Calu3 (cell line): ENCODE results near the gene GSDME. TPM values are rescaled to one million over a fixed set of nuclear protein-coding genes. Genes with fewer than 3 reads are reported as not detected.
"Not testable (repeated sequence)": the region's sequence is repeated elsewhere in the genome, so short reads cannot be mapped to it uniquely, and the experiment has no call there.

Experiments
- BruUV-seq: library from RNA; stranded (reverse); fragments of 400-500 nt; replicated peaks from 2 replicates; lab custom pipeline; 2021; lab: Mats Ljungman, UMichigan
- CTCF ChIA-PET: fragments of 300-600 bp; sonication (Branson Sonifier 250); formaldehyde crosslinking; loops from one replicate; lab custom pipeline; 2022; ENCODE audit warnings: antibody characterized with exemption; lab: Charles Lee
- DNase-seq: peaks from one replicate; pipeline ENCODE4 v3.0.0; 2022
- H3K27ac Mint-ChIP-seq: one replicate; pipeline ENCODE4 v1.8.0; 2022; ENCODE audit warnings: mixed read lengths; ENCODE audit not compliant: unreplicated experiment
- H3K27me3 Mint-ChIP-seq: one replicate; pipeline ENCODE4 v1.8.0; 2022; ENCODE audit warnings: mixed read lengths; ENCODE audit not compliant: unreplicated experiment
- H3K36me3 Mint-ChIP-seq: one replicate; pipeline ENCODE4 v1.8.0; 2022; ENCODE audit warnings: mild to moderate bottlenecking, moderate library complexity, mixed read lengths; ENCODE audit not compliant: insufficient read depth, unreplicated experiment
- H3K4me1 Mint-ChIP-seq: one replicate; pipeline ENCODE4 v1.8.0; 2022; ENCODE audit warnings: mild to moderate bottlenecking, low read depth, mixed read lengths; ENCODE audit not compliant: unreplicated experiment
- H3K4me3 Mint-ChIP-seq: one replicate; pipeline ENCODE4 v1.8.0; 2022; ENCODE audit warnings: mild to moderate bottlenecking, low read depth, moderate library complexity, mixed read lengths; ENCODE audit not compliant: unreplicated experiment
- H3K9me3 Mint-ChIP-seq: one replicate; pipeline ENCODE4 v1.8.0; 2022; ENCODE audit warnings: low read depth, mixed read lengths; ENCODE audit not compliant: unreplicated experiment
- CTCF ChIP-seq: fragments of 200-600 bp; IDR thresholded peaks from one replicate; pipeline ENCODE4 v1.8.0; 2022; ENCODE audit warnings: antibody characterized with exemption; ENCODE audit not compliant: unreplicated experiment
- intact Hi-C: fragments of 100-400 bp; cut with micrococcal nuclease; formaldehyde crosslinking; loops from one replicate; pipeline ENCODE4 v1.10.0; 2022; ENCODE audit not compliant: unreplicated experiment
- total RNA-seq: library from RNA; stranded (reverse); gene quantifications from 2 replicates; pipeline ENCODE4 v1.2.3, GENCODE V29; 2022

GSDME gene
- total RNA-seq, 1 experiment from 2014 or later = 9.4 TPM

GRCh38 chr7:24795407-24795767 is 38.1 kb upstream of the GSDME start:
- H3K36me3 Mint-ChIP-seq = peaks cover 20% of the 10 kb centered on the region
- H3K4me3 Mint-ChIP-seq = no peak overlapping the region
- H3K9me3 Mint-ChIP-seq = peaks cover 2% of the 10 kb centered on the region
- H3K4me1 Mint-ChIP-seq = peaks cover 11% of the 10 kb centered on the region
- no peak overlapping the region for H3K27ac Mint-ChIP-seq
- H3K27me3 Mint-ChIP-seq = no peaks in the 10 kb centered on the region
- TF ChIP-seq CTCF = no peak
- intact Hi-C loops = no loop called here
- CTCF ChIA-PET = no interaction called here
- no peak for DNase-seq
- no TSS peak for BruUV-seq

GRCh38 chr7:24794751-24795406 is 37.6 kb upstream of the GSDME start:
- H3K4me3 Mint-ChIP-seq, DNase-seq, intact Hi-C loops, BruUV-seq, H3K27ac Mint-ChIP-seq, CTCF ChIA-PET, H3K9me3 Mint-ChIP-seq, H3K27me3 Mint-ChIP-seq: not testable (repeated sequence)
- Mint-ChIP-seq H3K36me3 (peaks cover 16% of the 10 kb centered on the region), H3K4me1 (peaks cover 13% of the 10 kb centered on the region)

- Mint-ChIP-seq H3K27ac (no peak overlapping the region), H3K36me3 (peaks cover 19% of the 10 kb centered on the region), H3K4me3 (no peak overlapping the region), H3K4me1 (peaks cover 20% of the 10 kb centered on the region), H3K9me3 (peaks cover 2% of the 10 kb centered on the region), H3K27me3 (no peaks in the 10 kb centered on the region)
- CTCF ChIA-PET = no interaction called here
- no TSS peak for BruUV-seq
- no peak for DNase-seq
- TF ChIP-seq CTCF = no peak
- intact Hi-C loops = no loop called here
These were observed 36.9 kb upstream of the GSDME start for GRCh38 chr7:24793982-24794648.

- Mint-ChIP-seq H3K9me3 (peaks cover 6% of the 10 kb centered on the region), H3K4me3 (peak overlapping the region; percentile 31), H3K36me3 (peaks cover 34% of the 10 kb centered on the region), H3K27ac (peak overlapping the region; percentile 47), H3K27me3 (no peaks in the 10 kb centered on the region), H3K4me1 (peaks cover 40% of the 10 kb centered on the region)
- CTCF ChIA-PET = interaction anchor here (0.6 to 1.2 kb wide), 2 partner anchors 10 to 33 kb away, joined by 3 read pairs; no protein-coding TSS in a partner anchor
- BruUV-seq = no TSS peak
- DNase-seq = no peak
- no peak for TF ChIP-seq CTCF
- intact Hi-C loops = no loop called here
These were observed 31.8 kb upstream of the GSDME start for GRCh38 chr7:24788961-24789576.
